ENCODE measurements around the gene RERG. TPM values are rescaled to one million over a fixed set of nuclear protein-coding genes. Genes with fewer than 3 reads are reported as not detected.

Gene RERG
- polyA plus RNA-seq (2011; rRNA removed) (0.12 and 0.16 TPM in 2 replicates), polyA minus RNA-seq (2011; rRNA and poly(A)+ RNA removed) (0.32 TPM in 1 of 2 replicates, not detected in the other)

- no peaks in the 10 kb centered on the region for H3K27me3 ChIP-seq (ENCODE audit: control insufficient read depth, insufficient read depth, low read length)
- peak; percentile 34 for DNase-seq (ENCODE audit: low read depth, low spot score)
- POLR2A ChIA-PET = no interaction called here
Measured at GRCh38 chr12:15220915-15221885, at the start of gene RERG. RERG (minus strand) TSS chr12:15221417; CDS start chr12:15217489, 3,928 bp downstream.

GRCh38 chr12:15270591-15270990 is 49.4 kb upstream of the RERG start:
- H3K4me3 ChIP-seq (ENCODE audit: low read depth, low read length) = no peak overlapping the region
- no peak for DNase-seq (ENCODE audit: low read depth, low spot score)
- no peak overlapping the region for H3K27ac ChIP-seq (ENCODE audit: low read depth, low read length)
- TF ChIP-seq CTCF (IDR thresholded peaks at IDR 0.05; ENCODE audit: low read depth, low read length) = no peak
- no peaks in the 10 kb centered on the region for H3K9me3 ChIP-seq (ENCODE audit: control insufficient read depth, insufficient read depth, low read length)
- CTCF ChIA-PET = interaction anchor here (1.4 to 2.0 kb wide), 6 partner anchors 11 to 314 kb away, joined by 4 to 14 read pairs (median 7); partner anchors contain the start of gene RERG
- H3K27me3 ChIP-seq (ENCODE audit: control insufficient read depth, insufficient read depth, low read length) = no peaks in the 10 kb centered on the region
- POLR2A ChIA-PET = no interaction called here

More at GRCh38 chr12:15220915-15221885, at the start of gene RERG:
- no peaks in the 10 kb centered on the region for H3K9me3 ChIP-seq (ENCODE audit: control insufficient read depth, insufficient read depth, low read length)
- peak within 1 kb of the TSS; percentile 56 for H3K4me3 ChIP-seq (ENCODE audit: low read depth, low read length)
- H3K27ac ChIP-seq (ENCODE audit: low read depth, low read length) = no peak within 1 kb of the TSS
- CTCF ChIA-PET = interaction anchor here (0.6 to 4.8 kb wide), 71 partner anchors 8 to 983 kb away, joined by 3 to 41 read pairs (median 4); no protein-coding TSS in a partner anchor
- TF ChIP-seq CTCF (IDR thresholded peaks at IDR 0.05; ENCODE audit: low read depth, low read length) = peak; percentile 91

GRCh38 chr12:15268927-15269552 is 47.8 kb upstream of the RERG start:
- H3K4me3 ChIP-seq (ENCODE audit: low read depth, low read length) = no peak overlapping the region
- DNase-seq (ENCODE audit: low read depth, low spot score) = peak; percentile 23
- no peaks in the 10 kb centered on the region for H3K27me3 ChIP-seq (ENCODE audit: control insufficient read depth, insufficient read depth, low read length)
- ChIA-PET POLR2A (no interaction called here), CTCF (interaction anchor here (0.5 to 2.0 kb wide), 23 partner anchors 8 to 998 kb away, joined by 3 to 14 read pairs (median 4); partner anchors contain the start of gene RERG)
- peak; percentile 94 for TF ChIP-seq CTCF (IDR thresholded peaks at IDR 0.05; ENCODE audit: low read depth, low read length)
- no peaks in the 10 kb centered on the region for H3K9me3 ChIP-seq (ENCODE audit: control insufficient read depth, insufficient read depth, low read length)
- no peak overlapping the region for H3K27ac ChIP-seq (ENCODE audit: low read depth, low read length)

- no peaks in the 10 kb centered on the region for H3K9me3 ChIP-seq (ENCODE audit: control insufficient read depth, insufficient read depth, low read length)
- H3K4me3 ChIP-seq (ENCODE audit: low read depth, low read length) = no peak overlapping the region
- no peak for TF ChIP-seq CTCF (IDR thresholded peaks at IDR 0.05; ENCODE audit: low read depth, low read length)
- CTCF ChIA-PET = no interaction called here
- H3K27ac ChIP-seq (ENCODE audit: low read depth, low read length) = no peak overlapping the region
- POLR2A ChIA-PET = no interaction called here
- no peak for DNase-seq (ENCODE audit: low read depth, low spot score)
- no peaks in the 10 kb centered on the region for H3K27me3 ChIP-seq (ENCODE audit: control insufficient read depth, insufficient read depth, low read length)
Measured at GRCh38 chr12:15268309-15268708, 47.1 kb upstream of the RERG start.
